Natural killer cell treated with Interleukin-12 subunit alpha and Interleukin-12 subunit beta and Interleukin-15 and Interleukin-18, amount 100 ng/mL, for 72 hours (primary cell): Measurements from ENCODE around the gene ERBB2. TPM values are rescaled to one million over a fixed set of nuclear protein-coding genes. Genes with fewer than 3 reads are reported as not detected.

Experiments
- ATAC-seq, 2 donors: fragments of 150-1000 bp; cut with Tn5 transposase in 1 of 2; sonication (Bioruptor Pico), chemical (Tn5 transposase) in 1 of 2; 2 replicates each; pipeline ENCODE4 v1.10.0; 2021
- DNase-seq: peaks from one replicate; pipeline ENCODE4 v3.0.0; 2022; ENCODE audit warnings: low spot score
- H3K27ac Mint-ChIP-seq, 2 donors: 1 replicate in 1 of 2; 2 replicates in 1 of 2; pipeline ENCODE4 v1.8.0; 2022; ENCODE audit warnings: mixed read lengths in 2 of 2, mild to moderate bottlenecking in 1 of 2, moderate library complexity in 1 of 2
- H3K27me3 Mint-ChIP-seq, 2 donors: 1 replicate in 1 of 2; 2 replicates in 1 of 2; pipeline ENCODE4 v1.8.0; 2022; ENCODE audit warnings: mixed read lengths in 2 of 2
- H3K36me3 Mint-ChIP-seq: one replicate; pipeline ENCODE4 v1.8.0; 2022; ENCODE audit warnings: mixed read lengths
- H3K4me1 Mint-ChIP-seq, 2 donors: 1 replicate in 1 of 2; 2 replicates in 1 of 2; pipeline ENCODE4 v1.8.0; 2022; ENCODE audit warnings: low read depth in 2 of 2, mixed read lengths in 2 of 2, mild to moderate bottlenecking in 1 of 2
- H3K4me3 Mint-ChIP-seq: one replicate; pipeline ENCODE4 v1.8.0; 2022; ENCODE audit warnings: mixed read lengths
- H3K9me3 Mint-ChIP-seq: 2 replicates; pipeline ENCODE4 v1.8.0; 2022; ENCODE audit warnings: mixed read lengths
- total RNA-seq, 2 donors: library from RNA; stranded (reverse); gene quantifications; one replicate each; pipeline ENCODE4 v1.2.3, GENCODE V29; 2022

ERBB2 gene
- total RNA-seq, result 1 to 10 TPM; 3.8 to 9.5 TPM

DNA sequence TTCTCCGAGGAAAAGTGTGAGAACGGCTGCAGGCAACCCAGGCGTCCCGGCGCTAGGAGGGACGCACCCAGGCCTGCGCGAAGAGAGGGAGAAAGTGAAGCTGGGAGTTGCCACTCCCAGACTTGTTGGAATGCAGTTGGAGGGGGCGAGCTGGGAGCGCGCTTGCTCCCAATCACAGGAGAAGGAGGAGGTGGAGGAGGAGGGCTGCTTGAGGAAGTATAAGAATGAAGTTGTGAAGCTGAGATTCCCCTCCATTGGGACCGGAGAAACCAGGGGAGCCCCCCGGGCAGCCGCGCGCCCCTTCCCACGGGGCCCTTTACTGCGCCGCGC is at the start of gene ERBB2:
Gene ERBB2 (plus strand): TSS at position 247 of the 330 bp plus-strand sequence. CDS start 175 bp downstream, outside the sequence.
- DNase-seq, result no peak
- H3K27me3 Mint-ChIP-seq, result peaks cover 15 to 21% of the 10 kb centered on the region in 2 donors
- peak within 1 kb of the TSS; percentile 59 for H3K4me3 Mint-ChIP-seq
- H3K9me3 Mint-ChIP-seq, result no peaks in the 10 kb centered on the region
- H3K27ac Mint-ChIP-seq, result peak within 1 kb of the TSS in 1 of 2 donors; percentile 30
- no peaks in the 10 kb centered on the region for H3K36me3 Mint-ChIP-seq
- ATAC-seq, result no peak
- peaks cover 16 to 35% of the 10 kb centered on the region in 2 donors for H3K4me1 Mint-ChIP-seq

DNA sequence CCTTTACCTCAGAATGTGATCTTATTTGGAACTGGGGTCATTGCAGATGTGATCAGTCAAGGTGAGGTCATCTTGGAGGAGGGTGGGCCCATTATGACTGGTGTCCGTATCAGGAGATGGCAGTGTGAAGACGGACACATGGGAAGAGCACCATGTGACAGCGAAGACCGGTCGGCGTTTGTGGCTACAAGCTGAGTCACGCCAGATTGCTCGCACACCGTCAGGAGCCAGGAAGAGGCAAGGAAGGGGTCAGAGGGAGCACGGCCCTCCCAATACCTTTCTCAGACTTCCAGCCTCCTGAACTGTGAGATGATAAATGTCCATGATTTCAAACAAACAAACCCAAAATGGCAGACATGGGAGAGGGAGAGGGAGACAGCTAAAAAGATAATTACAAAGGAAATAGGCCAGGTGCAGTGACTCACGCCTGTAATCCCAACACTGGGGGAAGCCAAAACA is 49.7 kb upstream of the ERBB2 start:
- no peaks in the 10 kb centered on the region for H3K27me3 Mint-ChIP-seq
- H3K27ac Mint-ChIP-seq, result peak overlapping the region; percentile 25 to 74

DNA sequence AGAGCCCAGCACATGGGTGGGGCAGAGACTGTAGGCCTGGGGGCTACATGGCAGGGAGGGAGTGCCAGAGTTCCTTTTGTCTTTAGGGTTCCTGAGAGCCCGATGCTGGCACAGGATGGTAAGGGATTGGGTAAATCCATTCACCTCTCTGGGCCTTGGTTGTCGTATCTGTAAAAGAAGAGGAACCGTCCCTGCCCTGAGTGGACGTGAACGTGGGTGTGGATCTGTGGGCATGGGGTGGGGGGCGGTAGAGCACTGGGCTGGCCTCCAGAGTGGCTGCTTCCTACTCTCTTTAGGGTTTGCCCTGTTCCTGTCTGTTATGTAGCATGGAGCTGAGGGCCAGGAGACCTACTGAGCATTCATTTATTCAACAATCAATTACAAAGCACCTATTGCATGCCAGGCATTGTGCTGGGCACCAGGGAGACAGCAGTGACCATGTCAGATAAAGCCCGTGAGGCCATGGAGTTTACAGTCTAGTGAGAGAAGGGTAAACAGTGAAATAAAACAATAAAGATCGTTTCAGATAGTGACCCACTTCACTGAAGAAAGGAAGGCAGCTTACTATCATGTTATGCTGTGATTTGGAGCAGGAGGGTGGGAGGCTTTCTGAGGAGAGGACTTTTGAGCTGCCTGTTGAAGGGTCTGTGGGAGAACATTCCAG is 47.8 kb upstream of the ERBB2 start:
- Mint-ChIP-seq H3K27ac (peak overlapping the region; percentile 25 to 74), H3K36me3 (no peaks in the 10 kb centered on the region), H3K27me3 (no peaks in the 10 kb centered on the region), H3K4me1 (peaks cover 42 to 43% of the 10 kb centered on the region in 2 donors), H3K4me3 (no peak overlapping the region), H3K9me3 (no peaks in the 10 kb centered on the region)
- ATAC-seq, result no peak
- DNase-seq, result no peak

More for the DNA sequence above, 49.7 kb upstream of the ERBB2 start:
- Mint-ChIP-seq H3K4me1 (peaks cover 38 to 41% of the 10 kb centered on the region in 2 donors), H3K9me3 (no peaks in the 10 kb centered on the region), H3K4me3 (no peak overlapping the region), H3K36me3 (no peaks in the 10 kb centered on the region)
- ATAC-seq, result no peak
- no peak for DNase-seq

DNA sequence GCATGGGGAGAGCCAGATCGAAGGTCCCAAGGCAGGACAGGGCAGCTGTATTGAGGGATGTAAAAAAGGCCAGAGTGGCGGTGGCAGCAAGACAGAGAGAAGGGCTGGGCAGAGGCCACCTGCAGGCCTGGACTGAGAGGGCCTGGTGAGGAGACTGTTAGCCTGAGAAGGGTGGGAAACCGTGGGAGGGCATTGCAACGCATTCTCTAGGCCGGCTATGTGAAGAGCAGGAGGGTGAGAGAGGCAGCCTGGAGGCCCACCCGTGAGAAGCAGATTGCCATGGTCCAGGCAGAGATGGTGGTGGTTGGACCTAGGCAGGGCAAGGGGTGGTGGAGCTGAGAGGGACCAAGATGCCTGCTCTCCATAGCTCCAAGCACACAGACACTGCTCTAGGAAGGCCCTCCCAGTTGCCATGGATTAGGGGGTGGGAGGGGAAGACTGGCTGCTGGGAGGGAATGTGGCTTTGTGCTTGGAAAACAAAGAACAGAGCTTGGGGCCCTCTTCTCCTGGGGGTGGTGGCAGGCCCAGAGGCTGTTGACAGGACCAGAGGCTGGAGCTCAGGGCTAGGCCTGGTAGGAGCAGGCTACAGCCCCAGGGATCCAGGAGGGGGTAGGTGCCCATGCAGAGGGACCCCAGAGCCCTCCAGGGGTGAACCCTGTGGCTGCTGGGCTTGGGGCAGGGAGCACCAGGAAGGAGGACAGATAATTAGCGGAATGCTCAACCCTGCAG is 47.1 kb upstream of the ERBB2 start:
- H3K27ac Mint-ChIP-seq, result peak overlapping the region; percentile 25 to 74
- no peaks in the 10 kb centered on the region for H3K9me3 Mint-ChIP-seq
- DNase-seq, result no peak
- H3K27me3 Mint-ChIP-seq, result no peaks in the 10 kb centered on the region
- H3K4me1 Mint-ChIP-seq, result peaks cover 40 to 43% of the 10 kb centered on the region in 2 donors
- ATAC-seq, result peak in 1 of 2 donors; percentile 26
- no peaks in the 10 kb centered on the region for H3K36me3 Mint-ChIP-seq
- H3K4me3 Mint-ChIP-seq, result no peak overlapping the region

DNA sequence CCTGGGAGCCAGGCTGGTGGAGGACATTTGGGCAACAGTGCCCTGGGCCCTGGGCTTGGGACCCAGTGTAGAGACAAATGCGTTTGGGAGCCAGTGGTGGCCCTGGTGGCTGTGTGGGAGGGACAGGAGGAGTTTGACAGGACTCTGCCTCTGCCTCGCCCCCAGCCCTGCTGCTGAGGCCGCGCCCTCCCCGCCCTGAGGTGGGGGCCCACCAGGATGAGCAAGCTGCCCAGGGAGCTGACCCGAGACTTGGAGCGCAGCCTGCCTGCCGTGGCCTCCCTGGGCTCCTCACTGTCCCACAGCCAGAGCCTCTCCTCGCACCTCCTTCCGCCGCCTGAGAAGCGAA is 46.6 kb upstream of the ERBB2 start:
- Mint-ChIP-seq H3K4me1 (peaks cover 39 to 43% of the 10 kb centered on the region in 2 donors), H3K27me3 (no peaks in the 10 kb centered on the region), H3K9me3 (no peaks in the 10 kb centered on the region), H3K4me3 (no peak overlapping the region), H3K27ac (no peak overlapping the region), H3K36me3 (no peaks in the 10 kb centered on the region)
- no peak for DNase-seq
- peak in 1 of 2 donors; percentile 40 for ATAC-seq

DNA sequence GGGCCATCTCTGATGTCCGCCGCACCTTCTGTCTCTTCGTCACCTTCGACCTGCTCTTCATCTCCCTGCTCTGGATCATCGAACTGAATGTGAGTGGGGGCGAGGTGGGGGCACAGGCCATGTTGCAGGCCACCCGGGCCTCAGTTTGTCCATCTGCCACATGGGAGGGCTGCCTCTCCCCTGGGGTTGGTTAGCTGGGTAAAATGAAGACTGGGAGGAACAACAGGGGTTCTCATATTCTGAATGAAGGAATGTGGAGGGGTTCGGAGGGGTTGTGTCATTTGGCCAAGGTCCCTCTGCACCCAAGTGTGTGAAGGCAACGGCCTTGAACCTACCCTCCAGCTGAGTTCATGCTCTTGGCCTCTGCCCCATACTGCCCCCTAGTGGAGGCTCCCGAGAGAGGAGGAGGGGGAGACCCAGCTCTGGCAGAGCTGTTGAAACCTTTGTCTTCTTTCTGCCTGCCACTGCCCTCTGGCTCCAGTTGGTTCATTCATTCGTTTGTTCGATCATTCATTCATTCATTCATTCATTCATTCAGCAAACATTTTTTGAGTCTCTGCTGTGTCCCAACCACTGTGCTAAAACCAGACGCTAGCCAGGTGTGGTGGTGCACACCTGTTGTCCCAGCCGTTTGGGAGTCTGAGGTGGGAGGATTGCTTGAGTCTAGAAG is 46.1 kb upstream of the ERBB2 start:
- DNase-seq (peak; percentile 77), ATAC-seq (peak; percentile 72 to 83)
- no peak overlapping the region for H3K4me3 Mint-ChIP-seq
- no peaks in the 10 kb centered on the region for H3K27me3 Mint-ChIP-seq
- H3K4me1 Mint-ChIP-seq, result peaks cover 37 to 39% of the 10 kb centered on the region in 2 donors
- peak overlapping the region in 1 of 2 donors; percentile 45 for H3K27ac Mint-ChIP-seq
- no peaks in the 10 kb centered on the region for H3K9me3 Mint-ChIP-seq
- H3K36me3 Mint-ChIP-seq, result no peaks in the 10 kb centered on the region

DNA sequence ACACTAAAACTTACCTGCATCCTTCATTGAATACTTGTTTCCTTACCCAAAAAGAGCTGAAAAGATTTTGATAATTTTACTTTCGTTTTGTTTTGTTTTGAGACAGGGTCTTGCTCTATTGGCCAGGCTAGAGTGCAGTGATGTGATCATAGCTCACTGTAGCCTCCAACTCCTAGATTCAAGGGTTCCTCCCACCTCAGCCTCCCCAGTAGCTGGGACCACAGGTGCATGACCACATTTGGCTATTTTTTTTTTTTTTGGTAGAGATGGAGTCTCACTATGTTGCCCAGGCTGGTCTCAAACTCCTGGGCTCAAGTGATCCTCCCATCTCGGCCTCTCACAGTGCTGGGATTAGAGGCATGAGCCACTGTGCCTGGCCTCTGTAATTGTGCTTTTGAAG is 44.8 kb upstream of the ERBB2 start:
- Mint-ChIP-seq H3K27ac (peak overlapping the region in 1 of 2 donors; percentile 16), H3K9me3 (no peaks in the 10 kb centered on the region), H3K4me3 (no peak overlapping the region), H3K27me3 (no peaks in the 10 kb centered on the region), H3K4me1 (peaks cover 28 to 31% of the 10 kb centered on the region in 2 donors), H3K36me3 (no peaks in the 10 kb centered on the region)
- DNase-seq (no peak), ATAC-seq (no peak)

DNA sequence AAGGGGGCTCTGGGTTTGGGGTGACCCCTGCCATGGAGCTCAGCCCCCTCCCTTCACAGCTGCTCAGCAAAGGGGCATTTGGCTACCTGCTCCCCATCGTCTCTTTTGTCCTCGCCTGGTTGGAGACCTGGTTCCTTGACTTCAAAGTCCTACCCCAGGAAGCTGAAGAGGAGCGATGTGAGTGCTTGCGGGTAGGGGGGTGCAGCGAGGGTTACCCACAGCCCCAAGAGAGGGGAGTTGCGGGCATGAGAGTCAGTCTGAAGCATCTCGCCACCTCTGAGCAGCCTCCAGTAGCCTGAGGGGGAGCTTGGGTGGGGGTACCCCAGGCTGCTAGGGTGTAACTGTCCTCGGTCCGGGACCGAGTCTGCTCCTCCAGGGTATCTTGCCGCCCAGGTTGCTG is 41.5 kb upstream of the ERBB2 start:
- Mint-ChIP-seq H3K27ac (no peak overlapping the region), H3K27me3 (no peaks in the 10 kb centered on the region), H3K4me3 (no peak overlapping the region), H3K9me3 (no peaks in the 10 kb centered on the region), H3K4me1 (peaks cover 10 to 12% of the 10 kb centered on the region in 2 donors), H3K36me3 (no peaks in the 10 kb centered on the region)
- ATAC-seq, result no peak
- DNase-seq, result no peak

DNA sequence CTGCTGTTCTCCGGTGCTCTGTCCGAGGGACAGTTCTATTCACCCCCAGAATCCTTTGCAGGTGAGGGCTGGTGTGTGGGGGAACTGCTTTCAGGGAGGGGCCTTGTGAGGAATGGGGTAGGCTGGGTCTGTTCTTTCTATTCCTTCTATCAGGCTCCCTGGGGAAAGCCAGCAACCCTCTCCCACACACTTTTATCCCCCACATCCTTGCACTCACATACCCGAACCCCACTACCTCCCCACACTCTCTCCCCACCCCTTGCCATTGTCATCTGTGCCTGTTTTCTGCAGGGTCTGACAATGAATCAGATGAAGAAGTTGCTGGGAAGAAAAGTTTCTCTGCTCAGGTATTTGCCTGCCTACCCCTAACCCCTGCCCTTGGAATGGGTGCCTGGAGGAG is 41.1 kb upstream of the ERBB2 start:
- Mint-ChIP-seq H3K27me3 (no peaks in the 10 kb centered on the region), H3K27ac (no peak overlapping the region), H3K36me3 (no peaks in the 10 kb centered on the region), H3K9me3 (no peaks in the 10 kb centered on the region), H3K4me3 (no peak overlapping the region), H3K4me1 (peaks cover 7 to 9% of the 10 kb centered on the region in 2 donors)
- DNase-seq, result no peak
- ATAC-seq, result no peak

DNA sequence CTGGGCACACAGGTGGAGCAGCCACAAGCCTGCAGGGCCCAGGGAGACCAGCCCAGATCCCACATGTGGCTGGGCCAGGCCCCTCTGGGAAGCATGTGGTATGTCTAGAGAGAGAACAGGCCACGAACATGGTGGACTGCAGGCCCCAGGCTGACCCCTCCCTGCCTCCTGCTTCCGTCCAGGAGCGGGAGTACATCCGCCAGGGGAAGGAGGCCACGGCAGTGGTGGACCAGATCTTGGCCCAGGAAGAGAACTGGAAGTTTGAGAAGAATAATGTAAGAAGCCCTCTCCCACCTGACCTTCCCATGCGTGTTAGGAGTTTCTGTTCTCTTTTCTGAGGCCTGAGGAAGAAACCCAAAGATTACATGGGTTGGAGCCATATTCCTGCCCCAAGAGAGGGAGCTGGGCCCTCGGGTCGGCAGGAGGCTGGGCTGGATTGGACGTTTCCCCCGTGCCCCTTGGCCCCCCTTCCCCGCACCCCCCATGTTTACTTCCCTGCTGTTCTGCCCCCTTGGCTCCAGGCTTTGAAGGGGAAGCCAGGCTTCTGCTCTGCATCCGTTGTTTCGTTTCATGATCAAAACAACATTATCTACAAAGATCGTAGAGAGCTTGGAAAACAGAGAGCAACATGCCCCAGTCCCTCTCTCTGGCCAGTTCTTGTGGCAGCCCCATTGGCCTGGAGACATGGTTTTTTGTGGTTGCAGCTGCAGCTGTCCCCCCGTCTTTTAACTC is 40.4 kb upstream of the ERBB2 start:
- Mint-ChIP-seq H3K27ac (no peak overlapping the region), H3K36me3 (no peaks in the 10 kb centered on the region), H3K27me3 (no peaks in the 10 kb centered on the region), H3K9me3 (no peaks in the 10 kb centered on the region), H3K4me3 (no peak overlapping the region), H3K4me1 (peaks cover 5 to 6% of the 10 kb centered on the region in 2 donors)
- DNase-seq (no peak), ATAC-seq (no peak)

DNA sequence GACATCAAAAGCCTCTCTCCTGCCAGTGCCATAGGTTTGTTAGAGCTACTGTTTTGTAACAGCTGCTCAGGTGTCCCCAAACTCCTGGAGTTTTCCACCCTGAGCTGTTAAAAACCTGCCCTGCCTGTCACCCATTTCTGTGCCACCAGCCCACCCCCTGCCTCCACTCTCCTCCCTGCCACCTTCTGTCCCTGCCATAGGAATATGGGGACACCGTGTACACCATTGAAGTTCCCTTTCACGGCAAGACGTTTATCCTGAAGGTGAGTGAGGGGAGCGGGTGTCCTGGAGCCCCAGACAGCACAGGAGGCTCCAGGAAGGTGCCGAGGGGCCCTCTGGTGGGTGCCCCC is 39.9 kb upstream of the ERBB2 start:
- no peaks in the 10 kb centered on the region for H3K36me3 Mint-ChIP-seq
- ATAC-seq, result no peak
- H3K27ac Mint-ChIP-seq, result no peak overlapping the region
- H3K4me3 Mint-ChIP-seq, result no peak overlapping the region
- H3K9me3 Mint-ChIP-seq, result no peaks in the 10 kb centered on the region
- peaks cover 5 to 6% of the 10 kb centered on the region in 2 donors for H3K4me1 Mint-ChIP-seq
- DNase-seq, result no peak
- H3K27me3 Mint-ChIP-seq, result no peaks in the 10 kb centered on the region

DNA sequence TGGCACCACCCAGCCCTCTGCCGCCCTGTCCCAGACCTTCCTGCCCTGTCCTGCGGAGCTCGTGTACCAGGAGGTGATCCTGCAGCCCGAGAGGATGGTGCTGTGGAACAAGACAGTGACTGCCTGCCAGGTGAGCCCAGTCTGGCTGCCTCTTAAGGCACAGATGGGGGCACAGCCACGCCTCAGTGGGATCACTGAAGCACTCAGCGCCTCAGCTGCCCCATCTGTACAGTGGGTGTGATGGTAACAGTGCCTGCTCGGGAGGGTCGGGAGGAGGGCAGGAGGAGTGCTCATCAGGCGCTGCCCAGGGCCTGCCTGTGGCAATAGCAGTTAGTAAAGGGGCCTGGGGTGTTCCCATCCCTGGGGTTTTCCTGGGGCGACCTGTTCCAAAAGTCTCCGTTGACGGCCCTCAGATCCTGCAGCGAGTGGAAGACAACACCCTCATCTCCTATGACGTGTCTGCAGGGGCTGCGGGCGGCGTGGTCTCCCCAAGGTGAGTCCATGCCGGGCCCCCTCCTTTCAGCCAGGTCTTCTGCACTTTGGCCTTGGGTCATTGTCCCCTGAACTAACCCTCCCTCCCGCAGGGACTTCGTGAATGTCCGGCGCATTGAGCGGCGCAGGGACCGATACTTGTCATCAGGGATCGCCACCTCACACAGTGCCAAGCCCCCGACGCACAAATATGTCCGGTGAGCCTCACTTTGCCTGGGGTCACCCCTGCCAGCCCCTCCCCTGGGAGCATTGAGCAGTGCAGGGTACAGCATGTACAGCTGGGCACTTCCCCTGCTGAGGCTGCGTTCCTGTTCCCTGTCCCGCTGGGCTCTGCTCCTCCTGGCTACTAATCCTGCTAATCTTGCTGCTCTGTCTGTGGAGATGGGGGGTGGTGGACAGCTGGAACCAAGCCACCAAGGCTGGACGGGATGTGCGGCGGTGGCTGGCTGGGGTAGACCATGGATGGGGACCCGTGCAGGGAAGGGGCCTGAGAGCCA is 39.2 kb upstream of the ERBB2 start:
- H3K36me3 Mint-ChIP-seq, result no peaks in the 10 kb centered on the region
- DNase-seq (no peak), ATAC-seq (no peak)
- no peaks in the 10 kb centered on the region for H3K9me3 Mint-ChIP-seq
- peaks cover under 1% of the 10 kb centered on the region in 2 donors for H3K4me1 Mint-ChIP-seq
- no peak overlapping the region for H3K4me3 Mint-ChIP-seq
- H3K27me3 Mint-ChIP-seq, result no peaks in the 10 kb centered on the region
- no peak overlapping the region for H3K27ac Mint-ChIP-seq
